ENCODE data around the gene SMURF1.

GRCh38 chr7:99128076-99128950 lies 15.6 kb downstream of the SMURF1 start:
- TF ChIP-seq CTCF (IDR thresholded peaks at IDR 0.05) (no peak), POLR2A (IDR thresholded peaks at IDR 0.05) (no peak)

Data from sigmoid colon (tissue), 3 donors.